GM12891 (cell line): ENCODE measurements around the gene SLC38A6.

Experiments
- POLR2A ChIP-seq: IDR thresholded peaks from 2 replicates; pipeline ENCODE4 v1.6.1; 2011; ENCODE audit warnings: low read depth, low read length, control low read depth
- POLR2AphosphoS5 ChIP-seq: IDR thresholded peaks from 2 replicates; pipeline ENCODE4 v1.6.1; 2011; ENCODE audit warnings: low read depth, low read length, control low read depth
- TAF1 ChIP-seq: IDR thresholded peaks from 2 replicates; pipeline ENCODE4 v1.6.1; 2011; ENCODE audit warnings: low read depth, low read length, control low read depth

- no peak for TF ChIP-seq POLR2A
- TF ChIP-seq POLR2AphosphoS5, result no peak
- no peak for TF ChIP-seq TAF1
Measured at GRCh38 chr14:61003571-61003970, 22.5 kb downstream of the SLC38A6 start.
